Measurements from ENCODE around the gene MARCHF9. TPM values are rescaled to one million over a fixed set of nuclear protein-coding genes. Genes with fewer than 3 reads are reported as not detected.
"Not testable (repeated sequence)": the region's sequence is repeated elsewhere in the genome, so short reads cannot be mapped to it uniquely, and the experiment has no call there.

Gene MARCHF9
- total RNA-seq, 1 donor from 2014 or later, result 4.7 TPM

DNA sequence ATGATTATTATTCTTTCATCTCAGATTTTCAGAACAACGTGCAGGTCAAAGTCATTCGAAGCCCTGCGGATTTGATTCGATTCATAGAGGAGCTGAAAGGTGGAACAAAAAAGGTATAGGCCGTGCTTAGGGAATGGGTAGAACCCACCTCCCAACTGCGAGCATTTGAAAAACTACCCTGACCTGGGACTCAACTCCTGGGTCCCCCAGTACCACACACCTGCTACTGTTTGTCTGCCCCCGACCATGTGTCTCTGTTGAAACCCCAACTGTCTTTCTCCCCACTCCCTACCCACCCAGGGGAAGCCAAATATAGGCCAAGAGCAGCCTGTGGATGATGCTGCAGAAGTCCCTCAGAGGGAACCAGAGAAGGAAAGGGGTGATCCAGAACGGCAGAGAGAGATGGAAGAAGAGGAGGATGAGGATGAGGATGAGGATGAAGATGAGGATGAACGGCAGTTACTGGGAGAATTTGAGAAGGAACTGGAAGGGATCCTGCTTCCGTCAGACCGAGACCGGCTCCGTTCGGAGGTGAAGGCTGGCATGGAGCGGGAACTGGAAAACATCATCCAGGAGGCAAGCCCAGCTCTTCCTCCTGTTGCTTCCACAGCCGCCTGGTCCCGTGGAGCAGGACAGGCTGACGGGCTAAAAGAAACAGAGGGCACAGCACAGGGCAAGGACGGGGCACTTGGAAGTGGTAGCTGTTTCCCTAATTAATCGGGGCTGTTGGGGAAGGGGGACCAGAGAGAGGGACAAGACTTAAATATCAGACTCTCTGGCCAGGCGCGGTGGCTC, 36.9 kb upstream of the MARCHF9 start:
- Histone ChIP-seq H3K27me3 (ENCODE audit: control insufficient read depth in 3 of 3, insufficient read depth in 3 of 3, low read length in 3 of 3) (no peaks in the 10 kb centered on the region), H3K36me3 (ENCODE audit: control insufficient read depth in 3 of 3, insufficient read depth in 3 of 3, low read length in 3 of 3) (peaks cover 51 to 58% (median 53%) of the 10 kb centered on the region in 3 donors), H3K4me3 (ENCODE audit: low read length in 3 of 3) (no peak overlapping the region), H3K9me3 (ENCODE audit: control insufficient read depth in 3 of 3, low read length in 3 of 3) (no peaks in the 10 kb centered on the region), H3K9ac (ENCODE audit: low read depth in 1 of 3, low read length in 3 of 3) (no peak overlapping the region), H3K27ac (ENCODE audit: low read depth, low read length) (no peak overlapping the region), H3K4me1 (ENCODE audit: control insufficient read depth in 3 of 3, insufficient read depth in 3 of 3, low read length in 3 of 3) (no peaks in the 10 kb centered on the region)

DNA sequence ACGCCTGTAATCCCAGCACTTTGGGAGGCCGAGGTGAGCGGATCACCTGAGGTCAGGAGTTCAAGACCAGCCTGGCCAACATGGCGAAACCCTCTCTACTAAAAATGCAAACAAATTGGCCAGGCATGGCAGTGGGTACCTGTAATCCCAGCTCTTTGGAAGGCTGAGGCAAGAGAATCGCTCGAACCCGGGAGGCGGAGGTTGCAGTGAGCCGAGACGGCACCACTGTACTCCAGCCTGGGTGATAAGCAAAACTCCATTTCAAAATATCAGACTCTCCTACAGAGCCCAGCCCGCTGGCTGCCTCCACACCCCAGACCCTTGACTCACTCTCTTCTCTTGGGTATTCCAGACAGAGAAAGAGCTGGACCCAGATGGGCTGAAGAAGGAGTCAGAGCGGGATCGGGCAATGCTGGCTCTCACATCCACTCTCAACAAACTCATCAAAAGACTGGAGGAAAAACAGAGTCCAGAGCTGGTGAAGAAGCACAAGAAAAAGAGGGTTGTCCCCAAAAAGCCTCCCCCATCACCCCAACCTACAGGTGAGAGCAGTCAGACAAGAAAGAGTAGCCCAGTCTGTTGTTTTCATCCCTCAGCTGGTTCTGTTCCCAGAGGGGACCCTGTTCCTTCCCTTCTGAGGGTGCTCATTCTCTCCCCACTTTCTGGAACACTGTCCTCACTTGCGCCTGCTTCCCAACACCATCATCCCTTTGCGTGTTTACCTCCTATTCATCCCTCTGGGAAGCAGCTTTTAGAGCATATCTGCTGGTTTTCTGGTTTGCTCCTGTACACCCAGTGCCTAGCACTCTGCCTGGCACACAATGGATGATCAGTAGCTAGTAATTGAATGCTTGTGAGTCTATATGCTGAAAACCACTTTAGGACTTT, 36.0 kb upstream of the MARCHF9 start:
- Histone ChIP-seq H3K27me3 (ENCODE audit: control insufficient read depth in 3 of 3, insufficient read depth in 3 of 3, low read length in 3 of 3) (peaks cover 0 to 3% (median 1%) of the 10 kb centered on the region in 3 donors), H3K27ac (ENCODE audit: low read depth, low read length) (no peak overlapping the region), H3K36me3 (ENCODE audit: control insufficient read depth in 3 of 3, insufficient read depth in 3 of 3, low read length in 3 of 3) (peaks cover 51 to 58% (median 53%) of the 10 kb centered on the region in 3 donors), H3K4me1 (ENCODE audit: control insufficient read depth in 3 of 3, insufficient read depth in 3 of 3, low read length in 3 of 3) (no peaks in the 10 kb centered on the region), H3K9me3 (ENCODE audit: control insufficient read depth in 3 of 3, low read length in 3 of 3) (no peaks in the 10 kb centered on the region), H3K9ac (ENCODE audit: low read depth in 1 of 3, low read length in 3 of 3) (no peak overlapping the region), H3K4me3 (ENCODE audit: low read length in 3 of 3) (no peak overlapping the region)

DNA sequence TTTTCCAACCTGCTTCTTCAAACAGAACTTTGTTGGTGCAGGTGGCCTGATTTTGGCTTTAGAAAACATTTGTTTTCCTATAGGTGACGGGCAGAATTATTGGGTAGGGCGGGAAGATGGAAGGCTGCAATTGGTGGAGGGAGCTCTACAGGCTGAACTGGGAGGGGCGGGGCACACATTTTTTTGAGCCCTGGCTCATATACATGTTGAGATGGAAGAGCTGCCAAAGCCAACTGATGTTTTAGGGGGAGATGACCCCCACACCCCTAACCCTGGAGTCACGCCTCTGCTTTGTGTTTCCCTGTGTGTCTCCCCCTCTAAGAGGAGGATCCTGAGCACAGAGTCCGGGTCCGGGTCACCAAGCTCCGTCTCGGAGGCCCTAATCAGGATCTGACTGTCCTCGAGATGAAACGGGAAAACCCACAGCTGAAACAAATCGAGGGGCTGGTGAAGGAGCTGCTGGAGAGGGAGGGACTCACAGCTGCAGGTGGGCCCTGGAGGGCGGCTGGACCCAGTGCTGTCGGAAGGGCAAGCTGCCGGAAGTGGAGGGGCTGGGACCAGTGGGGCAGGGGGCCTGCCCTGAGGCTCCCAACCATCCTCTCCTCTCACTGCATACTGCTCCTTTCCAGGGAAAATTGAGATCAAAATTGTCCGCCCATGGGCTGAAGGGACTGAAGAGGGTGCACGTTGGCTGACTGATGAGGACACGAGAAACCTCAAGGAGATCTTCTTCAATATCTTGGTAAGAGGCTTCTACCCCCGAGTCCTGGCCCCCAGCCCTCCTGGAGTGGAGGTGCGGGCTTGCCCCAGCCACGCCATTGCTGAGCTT, 34.9 kb upstream of the MARCHF9 start:
- Histone ChIP-seq H3K27me3 (ENCODE audit: control insufficient read depth in 3 of 3, insufficient read depth in 3 of 3, low read length in 3 of 3) (peaks cover 0 to 15% (median 11%) of the 10 kb centered on the region in 3 donors), H3K27ac (ENCODE audit: low read depth, low read length) (no peak overlapping the region), H3K4me1 (ENCODE audit: control insufficient read depth in 3 of 3, insufficient read depth in 3 of 3, low read length in 3 of 3) (no peaks in the 10 kb centered on the region), H3K4me3 (ENCODE audit: low read length in 3 of 3) (no peak overlapping the region), H3K36me3 (ENCODE audit: control insufficient read depth in 3 of 3, insufficient read depth in 3 of 3, low read length in 3 of 3) (peaks cover 51 to 58% (median 51%) of the 10 kb centered on the region in 3 donors), H3K9ac (ENCODE audit: low read depth in 1 of 3, low read length in 3 of 3) (no peak overlapping the region), H3K9me3 (ENCODE audit: control insufficient read depth in 3 of 3, low read length in 3 of 3) (no peaks in the 10 kb centered on the region)

DNA sequence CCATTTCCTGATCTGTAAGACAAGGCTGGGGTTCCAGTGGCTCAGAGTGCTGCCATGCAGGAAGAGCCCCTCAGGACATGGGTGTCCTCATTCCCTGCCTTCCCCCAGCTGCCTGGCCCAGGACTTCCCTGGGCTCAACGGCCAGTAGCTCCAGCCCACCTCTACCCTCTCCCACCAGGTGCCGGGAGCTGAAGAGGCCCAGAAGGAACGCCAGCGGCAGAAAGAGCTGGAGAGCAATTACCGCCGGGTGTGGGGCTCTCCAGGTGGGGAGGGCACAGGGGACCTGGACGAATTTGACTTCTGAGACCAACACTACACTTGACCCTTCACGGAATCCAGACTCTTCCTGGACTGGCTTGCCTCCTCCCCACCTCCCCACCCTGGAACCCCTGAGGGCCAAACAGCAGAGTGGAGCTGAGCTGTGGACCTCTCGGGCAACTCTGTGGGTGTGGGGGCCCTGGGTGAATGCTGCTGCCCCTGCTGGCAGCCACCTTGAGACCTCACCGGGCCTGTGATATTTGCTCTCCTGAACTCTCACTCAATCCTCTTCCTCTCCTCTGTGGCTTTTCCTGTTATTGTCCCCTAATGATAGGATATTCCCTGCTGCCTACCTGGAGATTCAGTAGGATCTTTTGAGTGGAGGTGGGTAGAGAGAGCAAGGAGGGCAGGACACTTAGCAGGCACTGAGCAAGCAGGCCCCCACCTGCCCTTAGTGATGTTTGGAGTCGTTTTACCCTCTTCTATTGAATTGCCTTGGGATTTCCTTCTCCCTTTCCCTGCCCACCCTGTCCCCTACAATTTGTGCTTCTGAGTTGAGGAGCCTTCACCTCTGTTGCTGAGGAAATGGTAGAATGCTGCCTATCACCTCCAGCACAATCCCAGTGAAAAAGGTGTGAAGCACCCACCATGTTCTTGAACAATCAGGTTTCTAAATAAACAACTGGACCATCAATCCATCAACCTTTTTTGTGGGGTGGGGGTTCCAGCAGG, 34.0 kb upstream of the MARCHF9 start:
- peaks cover 5 to 19% (median 18%) of the 10 kb centered on the region in 3 donors for H3K27me3 ChIP-seq (ENCODE audit: control insufficient read depth in 3 of 3, insufficient read depth in 3 of 3, low read length in 3 of 3)
- H3K9ac ChIP-seq (ENCODE audit: low read depth in 1 of 3, low read length in 3 of 3), result no peak overlapping the region
- no peak overlapping the region for H3K4me3 ChIP-seq (ENCODE audit: low read length in 3 of 3)
- peaks cover 1 to 2% (median 2%) of the 10 kb centered on the region in 3 donors for H3K4me1 ChIP-seq (ENCODE audit: control insufficient read depth in 3 of 3, insufficient read depth in 3 of 3, low read length in 3 of 3)
- peaks cover 49 to 52% (median 49%) of the 10 kb centered on the region in 3 donors for H3K36me3 ChIP-seq (ENCODE audit: control insufficient read depth in 3 of 3, insufficient read depth in 3 of 3, low read length in 3 of 3)
- no peak overlapping the region for H3K27ac ChIP-seq (ENCODE audit: low read depth, low read length)
- H3K9me3 ChIP-seq (ENCODE audit: control insufficient read depth in 3 of 3, low read length in 3 of 3), result no peaks in the 10 kb centered on the region

DNA sequence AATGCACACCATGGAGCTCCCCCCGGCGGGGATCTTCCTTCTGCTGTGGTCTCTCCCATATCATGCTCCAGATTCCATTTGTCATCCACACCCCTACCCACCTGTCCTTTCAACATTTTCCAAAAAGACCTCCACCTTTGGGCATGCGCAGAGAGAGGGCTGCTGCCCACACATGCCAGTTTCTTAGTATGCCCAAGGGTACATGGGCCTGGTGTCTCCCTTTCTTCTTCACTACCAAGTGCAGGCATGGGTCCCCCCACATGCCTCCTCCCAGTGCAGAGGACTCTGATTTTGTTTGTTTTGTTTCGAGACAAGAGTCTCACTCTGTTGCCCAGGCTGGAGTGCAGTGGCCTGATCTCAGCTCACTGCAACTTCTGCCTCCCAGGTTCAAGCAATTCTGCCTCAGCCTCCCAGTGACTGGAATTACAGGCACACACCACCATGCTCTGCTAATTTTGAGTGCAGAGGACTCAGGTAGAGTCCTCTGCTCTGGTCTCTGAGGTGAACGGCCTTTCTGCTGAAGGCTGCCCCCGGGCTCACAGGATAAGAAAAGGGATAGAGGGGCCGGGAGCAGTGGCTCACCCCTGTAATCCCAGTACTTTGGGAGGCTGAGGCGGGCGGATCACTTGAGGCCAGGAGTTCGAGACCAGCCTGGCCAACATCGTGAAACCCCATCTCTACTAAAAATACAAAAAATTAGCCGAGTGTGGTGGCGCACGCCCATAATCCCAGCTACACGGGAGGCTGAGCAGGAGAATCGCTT, 32.9 kb upstream of the MARCHF9 start:
- peaks cover 37 to 41% (median 38%) of the 10 kb centered on the region in 3 donors for H3K36me3 ChIP-seq (ENCODE audit: control insufficient read depth in 3 of 3, insufficient read depth in 3 of 3, low read length in 3 of 3)
- peaks cover 9 to 12% (median 10%) of the 10 kb centered on the region in 3 donors for H3K4me1 ChIP-seq (ENCODE audit: control insufficient read depth in 3 of 3, insufficient read depth in 3 of 3, low read length in 3 of 3)

DNA sequence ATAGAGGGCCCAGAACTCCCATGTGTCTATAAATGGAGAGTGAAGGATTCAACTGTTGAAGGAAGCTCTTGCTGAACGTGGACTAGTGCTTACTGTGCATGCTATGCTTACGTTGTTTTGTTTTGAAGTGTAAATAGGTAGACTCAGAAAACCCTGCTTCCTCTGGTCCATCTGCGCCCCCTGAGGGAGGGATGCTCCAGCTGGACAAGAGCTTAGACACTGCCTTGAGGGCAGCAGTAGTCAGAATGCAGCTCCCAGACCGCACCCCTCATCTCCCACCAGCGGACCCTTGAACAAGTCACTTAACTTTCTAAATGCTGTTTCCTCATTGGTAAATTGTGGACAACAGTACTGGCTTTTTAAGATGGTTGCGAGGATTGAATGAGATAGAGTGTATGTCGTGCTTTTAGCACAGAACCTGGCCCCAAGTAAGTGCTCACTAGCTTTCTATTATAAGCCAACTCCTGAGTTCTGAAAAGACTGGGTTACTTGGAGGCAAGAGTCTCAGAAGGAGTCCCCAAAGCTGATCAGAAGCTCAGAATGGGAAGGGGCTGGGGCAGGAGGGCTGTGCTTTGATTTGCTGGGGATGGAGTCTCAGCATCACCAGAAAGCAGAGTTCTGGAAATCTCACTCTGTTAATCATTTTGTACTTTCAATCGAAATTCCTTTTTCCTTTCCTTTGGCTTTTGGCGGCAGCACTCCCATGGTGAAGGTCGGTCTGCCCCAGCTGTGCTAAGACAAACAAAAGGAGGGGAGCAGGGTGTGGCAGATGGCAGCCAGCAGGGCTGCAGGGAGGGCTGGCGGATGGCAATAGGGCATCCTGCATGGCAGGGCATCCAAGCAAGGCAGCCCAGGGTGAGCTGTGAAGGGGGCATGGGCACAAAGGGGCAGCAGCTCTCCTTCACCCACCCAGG, 31.9 kb upstream of the MARCHF9 start:
- Histone ChIP-seq H3K36me3 (ENCODE audit: control insufficient read depth in 3 of 3, insufficient read depth in 3 of 3, low read length in 3 of 3) (peaks cover 32 to 36% (median 33%) of the 10 kb centered on the region in 3 donors), H3K9me3 (ENCODE audit: control insufficient read depth in 3 of 3, low read length in 3 of 3) (no peaks in the 10 kb centered on the region), H3K4me3 (ENCODE audit: low read length in 3 of 3) (no peak overlapping the region), H3K9ac (ENCODE audit: low read depth in 1 of 3, low read length in 3 of 3) (no peak overlapping the region), H3K27ac (ENCODE audit: low read depth, low read length) (no peak overlapping the region), H3K4me1 (ENCODE audit: control insufficient read depth in 3 of 3, insufficient read depth in 3 of 3, low read length in 3 of 3) (peaks cover 15 to 19% (median 18%) of the 10 kb centered on the region in 3 donors), H3K27me3 (ENCODE audit: control insufficient read depth in 3 of 3, insufficient read depth in 3 of 3, low read length in 3 of 3) (peaks cover 15 to 39% (median 39%) of the 10 kb centered on the region in 3 donors)

More for the DNA sequence above, 32.9 kb upstream of the MARCHF9 start:
- not testable (repeated sequence) for H3K9ac ChIP-seq (ENCODE audit: low read depth in 1 of 3, low read length in 3 of 3); H3K27ac ChIP-seq (ENCODE audit: low read depth, low read length); H3K9me3 ChIP-seq (ENCODE audit: control insufficient read depth in 3 of 3, low read length in 3 of 3); H3K4me3 ChIP-seq (ENCODE audit: low read length in 3 of 3)
- H3K27me3 ChIP-seq (ENCODE audit: control insufficient read depth in 3 of 3, insufficient read depth in 3 of 3, low read length in 3 of 3), result peaks cover 8 to 30% (median 29%) of the 10 kb centered on the region in 3 donors

DNA sequence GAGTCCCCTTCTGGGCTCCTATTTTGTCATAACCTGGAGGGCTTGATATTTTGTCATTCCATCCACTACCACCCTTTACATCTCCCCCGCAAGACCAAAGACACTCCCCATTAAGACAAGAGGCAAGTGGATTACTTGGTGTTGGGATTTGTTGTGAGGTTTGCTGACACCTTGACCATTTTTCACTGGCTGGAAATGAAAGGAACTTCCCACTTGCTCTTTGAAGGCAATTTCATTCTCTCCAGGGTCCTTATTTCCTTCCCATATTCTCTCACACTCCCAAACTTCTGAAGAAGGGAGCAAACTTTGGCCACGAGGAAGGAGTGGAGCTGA, 31.3 kb upstream of the MARCHF9 start:
- Histone ChIP-seq H3K4me1 (ENCODE audit: control insufficient read depth in 3 of 3, insufficient read depth in 3 of 3, low read length in 3 of 3) (peaks cover 15 to 19% (median 18%) of the 10 kb centered on the region in 3 donors), H3K27ac (ENCODE audit: low read depth, low read length) (no peak overlapping the region), H3K27me3 (ENCODE audit: control insufficient read depth in 3 of 3, insufficient read depth in 3 of 3, low read length in 3 of 3) (peaks cover 15 to 44% (median 43%) of the 10 kb centered on the region in 3 donors), H3K9me3 (ENCODE audit: control insufficient read depth in 3 of 3, low read length in 3 of 3) (no peaks in the 10 kb centered on the region), H3K4me3 (ENCODE audit: low read length in 3 of 3) (no peak overlapping the region), H3K9ac (ENCODE audit: low read depth in 1 of 3, low read length in 3 of 3) (no peak overlapping the region), H3K36me3 (ENCODE audit: control insufficient read depth in 3 of 3, insufficient read depth in 3 of 3, low read length in 3 of 3) (peaks cover 26 to 29% (median 27%) of the 10 kb centered on the region in 3 donors)
